Hematopoietic multipotent progenitor cell treated with erythropoietin and hydrocortisone succinate and interleukin-3 and kit ligand, for 8 days (in vitro differentiated cells): Measurements from ENCODE around the gene TLE3.
A peak's percentile ranks its signal among the peaks of the same experiment; 100 is the strongest.
"Not testable (repeated sequence)": the region's sequence is repeated elsewhere in the genome, so short reads cannot be mapped to it uniquely, and the experiment has no call there.

Source experiments
- DNase-seq: peaks from one replicate; pipeline ENCODE4 v3.0.0-alpha.2; 2015

Gene TLE3

DNA sequence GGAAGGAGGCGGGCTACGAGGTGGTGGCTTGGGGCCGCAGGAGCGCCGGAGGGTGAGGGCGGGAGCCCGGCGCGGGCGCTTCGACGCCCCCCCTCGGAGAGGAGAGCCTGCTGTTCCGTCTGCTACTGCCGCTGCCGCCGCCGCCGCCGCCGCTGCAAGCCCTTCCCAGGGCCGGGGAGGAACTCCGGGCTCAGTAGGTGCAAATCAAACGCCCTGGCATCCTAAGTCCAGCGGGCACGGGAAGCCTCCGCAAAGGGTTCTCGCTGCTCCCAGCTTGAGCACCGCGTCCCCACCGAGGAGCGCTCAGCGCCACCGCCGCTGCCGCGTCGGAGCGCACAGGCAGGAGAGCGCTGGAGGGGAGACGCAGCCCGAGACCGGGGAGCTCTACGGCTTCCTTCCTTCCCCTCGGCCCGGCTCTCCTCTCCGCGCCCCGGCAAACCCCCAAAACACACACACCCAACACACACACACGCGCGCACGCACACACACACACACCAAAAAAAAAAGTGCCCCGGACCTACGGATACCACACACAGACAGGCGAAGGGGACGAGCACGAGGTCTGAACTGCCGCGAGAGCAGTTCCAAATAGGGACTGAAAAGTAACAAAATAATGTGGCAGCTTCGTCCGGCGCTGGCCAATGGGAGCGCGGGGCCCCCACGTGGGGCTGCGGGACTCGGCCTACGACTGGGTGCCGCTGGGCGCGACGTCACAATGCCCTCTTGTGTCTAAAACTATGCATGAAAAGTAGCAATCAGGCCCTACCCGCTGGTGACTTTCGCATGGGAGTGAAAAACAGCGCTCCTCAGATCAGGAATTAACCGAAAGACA, at the start of gene TLE3:
TLE3 (minus strand) TSS at position 597 of the 832 bp plus-strand sequence. CDS start 1,119 bp downstream, outside the sequence.
- peak; percentile 97 for DNase-seq

DNA sequence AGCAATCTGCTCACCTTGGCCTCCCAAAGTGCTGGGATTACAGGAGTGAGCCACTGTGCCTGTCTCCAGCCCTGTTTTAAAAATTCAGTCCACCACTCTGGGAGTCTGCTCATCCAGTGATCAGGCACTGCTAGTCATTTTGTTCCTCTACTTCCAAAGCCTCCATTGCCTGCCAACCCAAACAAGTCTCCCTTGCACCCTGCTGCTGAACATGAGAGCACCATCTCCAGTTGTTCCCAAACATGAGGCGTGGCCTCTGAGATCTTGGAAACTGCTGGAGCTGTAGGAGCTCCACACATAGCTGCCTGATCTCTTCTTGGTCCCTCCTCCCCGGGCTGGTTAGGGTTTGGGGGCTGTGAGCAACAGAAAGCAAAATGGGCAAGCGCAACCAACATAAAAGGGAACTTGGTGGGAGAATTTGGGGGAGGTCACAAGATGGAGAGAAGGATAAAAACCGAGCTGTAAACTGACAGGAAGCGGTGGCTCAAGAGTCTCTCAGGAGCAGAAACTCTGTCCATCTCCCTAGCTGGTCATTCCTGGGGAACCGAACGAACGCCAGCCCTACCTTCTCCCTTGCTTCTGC, 49.6 kb upstream of the TLE3 start:
- peak; percentile 11 for DNase-seq

DNA sequence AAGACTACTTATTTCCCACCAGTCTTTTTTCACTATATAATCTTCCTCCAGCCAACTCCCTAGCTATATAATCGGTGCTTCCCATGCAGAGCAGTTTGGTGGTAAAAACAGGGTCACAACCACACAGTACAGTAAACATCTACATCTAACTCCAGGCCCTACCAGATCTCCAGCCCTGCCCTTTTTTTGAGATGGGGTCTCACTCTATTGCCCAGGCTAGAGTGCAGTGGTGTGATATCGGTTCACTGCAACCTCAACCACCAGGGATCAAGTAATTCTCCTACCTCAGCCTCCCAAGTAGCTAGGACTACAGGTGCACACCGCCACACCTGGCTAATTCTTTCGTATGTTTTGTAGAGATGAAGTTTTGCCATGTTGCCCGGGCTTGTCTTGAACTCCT, 49.1 kb upstream of the TLE3 start:
- no peak for DNase-seq

DNA sequence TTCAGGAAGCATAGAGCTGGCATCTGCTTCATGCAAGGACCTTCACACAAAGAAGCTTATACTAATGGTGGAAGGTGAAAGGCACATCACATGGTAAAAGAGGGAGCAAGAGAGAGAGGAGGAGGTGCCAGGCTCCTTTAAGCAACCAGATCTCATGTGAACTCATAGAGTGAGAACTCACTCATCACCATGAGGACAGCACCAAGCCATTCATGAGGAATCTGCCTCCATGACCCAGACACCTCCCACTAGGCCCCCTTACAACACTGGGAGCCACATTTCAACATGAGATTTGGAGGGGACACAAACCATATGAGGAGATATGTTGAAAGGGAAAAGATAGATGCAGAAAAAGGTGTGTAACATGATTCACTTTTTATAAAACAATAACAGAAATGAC, 48.4 kb upstream of the TLE3 start:
- DNase-seq, result no peak

DNA sequence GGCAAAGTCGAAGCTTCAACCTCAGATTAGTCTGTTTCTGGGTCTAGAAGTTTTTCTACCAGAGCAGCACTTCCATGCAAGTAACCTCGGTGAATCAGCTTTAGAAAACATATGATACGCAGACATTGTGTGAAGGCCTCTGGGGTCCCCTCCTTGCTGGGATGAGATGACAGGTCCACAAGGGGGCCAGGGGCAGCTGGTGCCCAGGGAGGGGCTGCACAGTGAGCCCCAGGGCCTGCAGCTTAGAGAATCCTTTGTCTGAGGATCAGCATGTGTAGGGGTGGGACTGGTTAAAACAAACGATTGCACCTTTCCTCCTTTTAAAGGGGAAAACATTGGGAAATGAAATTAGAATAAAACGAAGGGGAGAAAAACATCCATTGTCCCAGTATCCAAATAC, 47.5 kb upstream of the TLE3 start:
- DNase-seq, result no peak

DNA sequence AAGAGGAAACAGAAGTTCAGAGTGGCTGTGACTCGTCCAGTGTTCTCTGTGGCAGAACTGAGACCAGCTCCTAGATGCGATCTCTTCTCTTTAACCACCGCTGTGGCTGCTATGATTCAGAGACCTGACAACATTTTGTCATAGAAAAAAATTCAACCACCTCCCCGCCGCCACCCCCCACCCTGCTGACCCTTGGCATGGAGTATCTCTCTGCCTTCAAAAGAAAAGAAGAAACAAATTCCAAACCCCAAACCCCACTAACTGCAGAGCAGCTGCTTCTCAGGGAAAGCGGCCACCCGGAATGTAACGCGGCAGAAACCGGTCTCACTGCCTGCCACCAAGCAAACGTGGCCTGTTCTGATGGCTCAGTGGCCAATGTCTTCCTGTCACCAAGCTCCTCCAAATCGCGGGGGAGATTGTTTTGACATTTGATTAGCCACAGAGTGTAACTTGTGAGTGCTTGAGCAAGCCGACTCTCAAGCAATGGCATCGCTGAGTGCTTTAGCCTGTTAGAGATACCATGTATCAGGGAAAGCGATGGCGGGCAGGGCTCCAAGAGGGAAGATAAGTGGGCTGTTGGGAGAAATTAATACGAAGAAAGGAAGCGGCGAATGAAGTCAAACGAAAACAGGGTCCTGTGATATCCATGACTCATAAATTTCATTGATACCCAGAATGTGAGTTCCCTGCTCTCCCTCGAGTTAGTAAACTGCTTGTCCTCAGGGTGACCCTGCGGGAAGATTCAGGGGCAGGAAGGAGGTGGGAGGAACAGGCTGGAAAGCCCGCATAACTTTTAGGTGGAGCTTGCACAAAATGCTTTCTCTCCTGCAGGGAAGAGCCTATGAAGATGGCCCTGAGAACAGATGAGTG, 44.8 kb upstream of the TLE3 start:
- DNase-seq, result peak; percentile 21

DNA sequence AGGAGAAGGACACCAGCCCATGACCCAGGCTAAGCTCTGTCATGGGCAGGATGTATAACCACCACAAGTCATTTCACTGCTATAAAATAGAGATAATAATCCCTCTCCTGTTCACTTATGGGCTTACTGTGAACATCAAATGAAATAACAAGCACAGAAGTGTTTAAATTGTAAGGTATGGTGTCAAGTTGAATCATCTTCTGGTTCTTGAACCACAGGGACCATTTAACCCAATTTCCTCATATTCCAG, 44.3 kb upstream of the TLE3 start:
- DNase-seq, result no peak

DNA sequence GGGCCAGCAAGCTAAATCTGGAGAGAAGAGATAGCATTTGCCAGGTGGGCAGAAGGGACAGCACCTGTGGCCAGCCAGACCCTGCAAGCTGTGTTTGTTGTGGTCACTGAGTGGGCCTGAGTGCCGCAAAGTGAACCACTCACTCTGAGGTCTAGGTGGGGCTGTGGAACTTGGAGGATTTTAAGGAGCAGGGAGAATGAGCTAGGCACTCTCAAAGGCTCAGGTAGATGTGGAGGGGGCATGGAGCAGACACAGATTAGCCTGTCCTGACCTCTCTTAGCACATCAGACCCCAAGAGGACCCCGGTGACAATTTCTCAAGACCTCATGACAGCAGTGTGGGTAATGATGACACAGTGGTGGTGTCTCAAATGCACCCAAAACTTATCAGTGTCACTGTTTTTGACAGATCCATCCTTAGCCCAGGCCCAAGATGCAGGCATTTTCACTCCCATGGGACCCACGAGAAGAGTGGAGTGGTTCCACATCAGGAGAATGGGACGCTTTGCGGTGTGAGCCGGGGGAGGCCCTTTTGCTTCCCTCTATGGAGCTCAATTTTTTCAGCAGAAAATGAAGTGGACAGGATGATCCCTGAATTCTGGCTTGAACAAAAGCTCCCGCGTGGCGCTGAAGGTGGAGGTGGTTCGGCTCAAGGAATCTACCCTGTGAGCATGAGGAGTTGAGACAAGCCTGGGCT, 43.8 kb upstream of the TLE3 start:
- no peak for DNase-seq

DNA sequence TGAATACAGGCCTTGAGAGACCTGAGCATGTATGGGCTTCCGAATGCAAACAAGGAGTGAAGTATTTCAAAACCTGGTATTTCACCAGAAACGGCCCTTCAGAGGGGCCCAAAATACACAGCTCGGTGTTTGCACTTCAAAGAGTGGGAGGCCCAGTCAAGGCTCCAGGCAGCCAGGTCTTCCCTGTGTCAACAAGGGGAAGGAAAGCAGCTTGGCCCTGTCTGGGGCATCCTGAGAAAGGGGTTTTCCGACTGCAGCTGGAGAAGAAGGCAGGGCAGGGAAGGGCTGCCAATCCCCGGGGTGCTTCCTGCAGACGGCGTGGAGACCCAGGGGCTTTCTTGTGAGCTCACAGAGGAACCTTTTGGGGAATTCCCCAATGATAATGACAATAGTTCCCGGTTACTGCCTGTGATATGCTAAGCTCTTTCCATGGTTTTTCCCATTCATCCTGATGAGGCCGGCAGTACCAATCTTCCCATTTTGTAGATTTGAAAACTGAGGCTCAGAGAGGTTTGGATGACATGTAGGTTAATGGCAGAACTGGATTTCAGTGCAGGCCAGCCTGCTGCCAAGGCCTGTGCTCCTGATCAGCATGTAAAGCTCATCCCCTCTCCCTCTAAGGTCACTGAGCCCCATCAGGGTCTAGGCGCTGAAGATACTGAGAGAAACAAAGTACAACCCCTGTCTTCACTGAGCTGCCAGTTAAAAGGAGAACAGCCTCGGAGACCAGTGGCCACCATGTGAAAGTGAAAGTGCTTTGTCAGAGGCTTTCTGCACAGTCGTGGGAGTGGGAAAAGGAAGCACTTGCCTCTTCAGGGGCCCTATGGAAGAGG, 43.0 kb upstream of the TLE3 start:
- peak; percentile 16 for DNase-seq

DNA sequence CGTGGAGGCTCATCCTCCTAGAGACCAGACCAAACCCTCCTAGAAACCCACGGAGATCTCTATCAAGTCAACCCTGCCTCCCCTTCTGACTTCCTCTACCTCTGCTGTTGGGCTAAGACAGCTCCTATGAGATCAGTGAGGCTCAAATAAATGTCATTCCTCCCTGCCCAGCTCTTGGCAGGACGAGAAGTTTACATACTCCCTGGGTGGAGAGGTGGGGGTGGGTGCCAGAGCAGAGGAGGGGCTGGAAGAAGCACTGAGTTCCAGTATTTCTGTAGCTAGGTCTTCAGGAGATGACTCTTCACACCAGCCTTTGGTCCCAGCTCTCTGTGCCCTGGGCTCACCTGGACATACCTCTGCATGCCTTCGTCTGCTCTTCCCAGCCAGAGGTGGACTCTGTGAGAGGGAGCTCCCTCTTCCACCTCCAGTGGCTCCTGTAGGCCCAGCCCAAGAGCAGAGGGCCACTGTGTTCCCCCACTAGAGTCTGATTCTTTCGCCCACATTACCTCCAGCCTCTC, 42.4 kb upstream of the TLE3 start:
- no peak for DNase-seq

DNA sequence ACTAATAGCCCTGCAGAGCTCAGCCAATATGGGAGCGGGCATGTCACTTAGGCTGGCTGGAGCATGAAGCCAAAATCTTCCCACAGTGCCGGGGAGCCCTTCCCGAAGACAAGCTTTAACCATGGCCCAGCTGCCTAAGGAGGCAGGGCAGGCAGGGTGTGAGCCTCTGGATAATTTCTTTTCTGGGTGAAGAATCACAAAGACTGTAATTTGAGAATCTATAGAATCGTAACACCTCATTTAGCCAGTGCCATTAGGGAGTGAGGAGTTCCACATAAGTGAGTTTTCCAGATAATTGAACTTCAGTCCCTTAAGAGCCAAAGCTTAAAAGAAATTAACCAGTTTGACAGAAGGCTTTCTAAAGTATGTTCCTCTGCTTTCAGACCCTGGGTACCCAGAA, 40.2 kb upstream of the TLE3 start:
- DNase-seq, result no peak

DNA sequence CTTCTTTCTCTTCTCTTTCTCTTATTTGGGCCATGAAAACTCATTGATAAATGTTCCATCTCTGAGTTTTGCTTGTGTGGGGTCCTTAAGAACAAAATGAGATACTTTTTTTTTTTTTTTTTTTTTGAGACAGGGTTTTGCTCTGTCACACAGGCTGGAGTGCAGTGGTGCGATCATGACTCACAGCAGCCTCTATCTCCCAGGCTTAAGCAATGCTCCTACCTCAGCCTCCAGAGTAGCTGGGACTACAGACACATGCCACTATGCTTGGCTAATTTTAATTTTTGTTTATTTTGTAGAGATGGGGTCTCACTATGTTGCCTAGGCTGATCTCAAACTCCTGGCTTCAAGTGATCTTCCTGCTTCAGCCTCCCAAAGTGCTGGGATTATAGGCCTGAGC, 39.3 kb upstream of the TLE3 start:
- not testable (repeated sequence) for DNase-seq

DNA sequence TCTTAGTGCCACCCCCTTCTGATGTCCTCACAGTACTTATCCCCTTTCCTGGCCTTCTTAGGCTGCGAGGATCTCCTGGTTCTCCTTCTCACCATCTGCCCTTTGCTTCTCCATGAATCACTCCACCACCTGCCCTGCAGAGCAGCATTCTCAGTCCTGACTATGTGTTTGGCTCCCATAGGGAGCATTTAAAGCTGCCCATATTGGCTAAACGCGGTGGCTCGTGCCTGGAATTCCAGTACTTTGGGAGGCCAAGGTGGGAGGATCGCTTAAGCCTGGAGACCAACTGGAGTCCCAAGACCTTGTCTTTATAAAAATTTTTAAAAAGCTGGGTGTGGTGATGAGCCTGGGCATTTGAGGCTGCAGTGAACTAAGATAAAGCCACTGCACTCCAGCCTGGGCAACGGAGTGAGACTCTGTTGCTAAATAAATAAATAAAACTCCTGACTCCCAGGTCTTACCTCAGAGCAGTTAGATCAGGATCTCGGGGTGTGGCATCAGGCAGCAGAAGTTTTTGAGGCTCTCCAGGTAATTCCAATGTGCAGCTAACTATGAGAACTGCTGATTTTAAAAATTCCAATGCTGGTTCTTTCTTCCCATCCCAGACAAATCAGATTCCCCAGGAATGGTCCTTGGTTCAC, 36.2 kb upstream of the TLE3 start:
- no peak for DNase-seq

DNA sequence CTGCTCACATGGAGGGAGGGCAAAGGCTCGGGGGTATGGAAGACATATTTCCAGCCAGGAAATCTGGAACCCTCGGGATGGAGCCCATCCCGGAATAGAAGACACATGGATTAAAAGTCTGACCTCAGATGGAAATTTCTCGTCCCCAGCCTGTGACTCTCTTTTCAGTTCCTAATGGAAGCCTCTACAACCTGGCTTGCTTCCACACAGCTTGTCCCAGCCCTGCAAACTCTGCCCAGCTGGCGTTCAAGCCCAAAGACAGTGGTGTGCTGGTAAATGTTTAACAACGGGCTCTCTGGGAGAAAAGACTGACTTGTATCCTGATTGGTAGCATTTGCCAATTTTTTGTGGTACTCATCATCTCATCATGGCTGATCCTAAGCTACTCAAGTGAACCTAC, 35.6 kb upstream of the TLE3 start:
- DNase-seq, result no peak

DNA sequence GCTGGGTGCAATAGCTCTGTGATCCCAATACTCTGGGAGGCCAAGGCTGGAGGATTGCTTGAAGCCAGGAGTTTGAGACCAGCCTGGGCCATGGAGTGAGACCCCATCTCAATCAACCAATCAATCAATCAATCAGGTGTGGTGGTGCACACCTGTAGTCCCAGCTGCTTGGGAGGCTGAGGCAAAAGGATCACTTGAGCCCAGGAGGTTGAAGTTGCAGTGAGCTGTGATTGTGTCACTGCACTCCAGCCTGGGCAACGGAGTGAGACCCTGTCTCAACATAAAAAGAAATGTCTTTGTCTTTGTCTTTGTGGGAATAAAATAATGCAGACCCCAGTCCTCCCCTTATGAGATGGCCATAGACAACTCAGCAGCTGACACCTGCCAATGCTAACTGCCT, 34.9 kb upstream of the TLE3 start:
- DNase-seq, result no peak

DNA sequence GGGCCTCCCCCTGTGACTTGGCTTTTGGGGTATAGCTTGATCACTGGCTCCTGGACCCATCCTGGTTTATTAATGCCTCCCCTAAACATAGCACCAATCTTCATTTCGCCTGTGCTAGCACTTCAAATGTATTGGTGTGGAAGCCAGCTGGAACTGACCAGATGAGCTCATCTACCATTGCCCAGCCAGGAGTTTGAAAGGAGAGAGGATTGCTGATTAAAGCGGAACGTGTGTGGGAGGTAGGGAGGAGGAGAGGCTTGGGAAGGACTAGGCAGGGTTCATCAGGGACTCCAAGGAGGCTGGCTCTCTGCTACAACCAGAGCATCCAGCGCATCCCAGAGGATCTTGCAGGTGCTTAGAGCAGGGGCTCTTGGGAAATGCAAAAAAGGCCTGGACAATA, 34.4 kb upstream of the TLE3 start:
- no peak for DNase-seq

DNA sequence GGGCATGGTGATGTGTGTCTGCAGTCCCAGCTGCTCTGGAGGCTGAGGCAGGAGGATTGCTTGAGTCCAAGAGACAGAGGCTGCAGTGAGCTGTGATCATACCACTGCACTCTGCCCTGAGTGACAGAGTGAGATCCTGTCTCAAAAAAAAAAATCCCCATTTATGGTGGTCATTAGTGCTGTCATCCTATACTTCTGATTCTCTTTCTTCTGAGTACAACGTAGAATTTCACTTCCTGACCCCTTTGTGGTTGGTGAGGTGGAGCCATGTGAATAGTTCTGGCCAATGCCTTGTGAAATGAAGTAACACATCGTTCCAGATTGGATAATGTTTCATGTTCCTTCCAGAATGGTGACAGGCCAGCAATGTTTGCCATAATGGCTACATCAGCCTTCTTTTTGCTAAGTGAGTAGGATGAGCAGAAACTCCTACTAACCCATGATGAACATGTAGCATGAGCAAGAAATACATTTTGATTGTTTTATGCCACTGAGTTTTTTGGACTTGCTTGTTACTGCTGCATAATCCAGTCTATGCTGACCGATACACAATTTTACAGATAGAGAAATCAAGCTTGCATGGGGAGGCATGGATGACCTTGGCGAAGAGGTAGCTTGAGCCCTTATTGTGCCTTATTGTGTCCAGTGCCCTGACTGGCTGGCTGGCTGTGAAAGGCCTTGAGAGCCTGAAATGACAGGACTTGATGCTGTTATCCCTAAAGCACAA, 30.9 kb upstream of the TLE3 start:
- no peak for DNase-seq

DNA sequence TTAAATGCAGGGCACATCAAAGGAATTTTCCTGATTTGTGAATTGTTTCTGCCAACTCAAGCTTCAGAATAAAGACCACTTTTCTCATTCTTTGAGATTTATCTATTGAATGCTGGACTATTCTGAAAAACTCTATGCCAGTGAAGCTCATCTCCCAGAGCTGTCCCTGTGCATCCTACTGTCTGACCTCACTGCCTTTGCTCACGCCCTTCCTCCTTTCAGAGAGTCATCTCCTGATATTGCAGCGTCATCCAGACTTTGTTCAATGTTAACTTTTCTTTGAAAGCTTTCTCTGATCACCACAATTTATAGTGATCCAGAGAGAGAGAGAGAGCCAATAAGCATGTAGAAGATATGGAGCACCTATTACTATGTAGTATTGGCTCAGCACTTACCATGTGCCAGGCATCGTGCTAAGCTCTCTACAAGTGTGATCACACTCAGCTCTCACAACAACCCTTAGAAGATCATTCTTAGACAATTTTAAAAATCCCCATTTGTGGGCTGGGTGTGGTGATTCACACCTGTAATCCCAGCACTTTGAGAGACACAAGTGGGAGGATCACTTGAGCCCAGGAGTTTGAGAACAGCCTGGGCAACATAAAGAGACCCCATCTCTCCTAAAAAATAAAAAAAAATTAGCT, 30.2 kb upstream of the TLE3 start:
- DNase-seq, result no peak

DNA sequence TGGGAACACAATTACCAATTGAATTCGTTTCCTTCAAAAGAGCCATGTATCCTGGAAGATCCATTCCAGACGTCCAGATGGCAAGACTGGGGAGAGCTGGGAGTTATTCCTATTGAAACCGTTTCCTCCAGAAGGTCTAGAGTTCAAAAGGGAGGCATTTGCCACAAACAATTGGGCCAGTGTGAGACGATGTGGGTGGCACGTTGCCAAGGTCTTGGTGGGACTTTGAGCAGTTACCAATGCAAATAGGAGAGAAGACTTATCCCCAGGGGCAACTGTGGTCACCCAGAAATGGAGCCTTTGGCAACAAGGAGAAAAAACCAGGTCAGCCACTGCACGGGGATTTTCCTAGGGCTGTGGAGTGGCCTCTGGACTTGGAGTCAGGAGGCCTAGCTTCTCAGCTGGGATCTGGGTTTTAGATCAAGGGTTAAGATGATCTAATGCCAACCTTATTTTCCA, 29.6 kb upstream of the TLE3 start:
- DNase-seq, result no peak

DNA sequence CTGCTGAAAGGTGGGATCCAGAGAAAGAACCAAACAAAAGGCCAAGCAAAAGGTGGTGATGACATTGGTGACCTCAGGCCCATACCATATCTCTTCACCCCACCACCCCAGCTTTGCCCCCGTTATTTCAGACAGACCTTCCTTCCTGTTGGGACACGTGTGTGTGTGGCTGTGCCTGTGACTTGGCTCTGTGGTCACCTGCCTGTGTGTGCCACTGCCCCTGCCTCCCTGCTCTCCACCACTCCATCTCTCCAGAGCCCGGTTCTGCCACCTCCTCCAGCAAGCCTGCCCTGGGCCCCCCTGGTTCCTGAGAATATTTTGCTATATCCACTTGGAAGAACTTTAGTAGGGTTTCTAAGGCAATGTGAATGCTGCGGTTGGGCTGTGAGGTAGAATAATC, 28.6 kb upstream of the TLE3 start:
- no peak for DNase-seq
